Activated naive CD8-positive, alpha-beta T cell treated with anti-CD3 and anti-CD28 coated beads, Interleukin-2, amount 50 U/mL, for 24 hours (primary cell): Measurements from ENCODE around the gene MOB3A.
A peak's percentile ranks its signal among the peaks of the same experiment; 100 is the strongest.
"Not testable (repeated sequence)": the region's sequence is repeated elsewhere in the genome, so short reads cannot be mapped to it uniquely, and the experiment has no call there.

Source experiments
- ATAC-seq: fragments of 150-1000 bp; cut with Tn5 transposase; one replicate; pipeline ENCODE4 v1.10.0; 2021
- DNase-seq: peaks from one replicate; pipeline ENCODE4 v3.0.0; 2021
- H3K27ac Mint-ChIP-seq: one replicate; pipeline ENCODE4 v1.8.0; 2021; ENCODE audit warnings: mild to moderate bottlenecking, mixed read lengths
- H3K27me3 Mint-ChIP-seq: one replicate; pipeline ENCODE4 v1.8.0; 2021; ENCODE audit warnings: mixed read lengths
- H3K36me3 Mint-ChIP-seq: one replicate; pipeline ENCODE4 v1.8.0; 2021; ENCODE audit warnings: low read depth, mixed read lengths
- H3K4me1 Mint-ChIP-seq: one replicate; pipeline ENCODE4 v1.8.0; 2021; ENCODE audit warnings: mixed read lengths
- H3K4me3 Mint-ChIP-seq: one replicate; pipeline ENCODE4 v1.8.0; 2021; ENCODE audit warnings: mild to moderate bottlenecking, moderate library complexity, mixed read lengths
- H3K9me3 Mint-ChIP-seq: one replicate; pipeline ENCODE4 v1.8.0; 2021; ENCODE audit warnings: mixed read lengths

Gene MOB3A

GRCh38 chr19:2038284-2039088 is 57.6 kb downstream of the MOB3A start:
- Mint-ChIP-seq H3K9me3 (no peaks in the 10 kb centered on the region), H3K36me3 (peaks cover 3% of the 10 kb centered on the region), H3K4me1 (peaks cover 13% of the 10 kb centered on the region), H3K4me3 (no peak overlapping the region), H3K27ac (no peak overlapping the region), H3K27me3 (no peaks in the 10 kb centered on the region)
- ATAC-seq (no peak), DNase-seq (no peak)

- Mint-ChIP-seq H3K4me1 (peaks cover 13% of the 10 kb centered on the region), H3K36me3 (peaks cover 3% of the 10 kb centered on the region), H3K4me3 (no peak overlapping the region), H3K27me3 (no peaks in the 10 kb centered on the region), H3K27ac (no peak overlapping the region), H3K9me3 (no peaks in the 10 kb centered on the region)
- DNase-seq (no peak), ATAC-seq (no peak)
These were observed 58.4 kb downstream of the MOB3A start for GRCh38 chr19:2037651-2038255.

GRCh38 chr19:2036424-2036823 is 59.7 kb downstream of the MOB3A start:
- no peak overlapping the region for H3K27ac Mint-ChIP-seq

GRCh38 chr19:2035590-2035991 is 60.5 kb downstream of the MOB3A start:
- Mint-ChIP-seq H3K27me3 (no peaks in the 10 kb centered on the region), H3K27ac (no peak overlapping the region), H3K4me1 (peaks cover 15% of the 10 kb centered on the region), H3K36me3 (no peaks in the 10 kb centered on the region), H3K9me3 (no peaks in the 10 kb centered on the region), H3K4me3 (no peak overlapping the region)
- ATAC-seq, result no peak
- no peak for DNase-seq

More at GRCh38 chr19:2036424-2036823, 59.7 kb downstream of the MOB3A start:
- DNase-seq (no peak), ATAC-seq (no peak)
- H3K36me3 Mint-ChIP-seq, result peaks cover 3% of the 10 kb centered on the region
- no peak overlapping the region for H3K4me3 Mint-ChIP-seq
- no peaks in the 10 kb centered on the region for H3K9me3 Mint-ChIP-seq
- H3K4me1 Mint-ChIP-seq, result peaks cover 20% of the 10 kb centered on the region
- H3K27me3 Mint-ChIP-seq, result no peaks in the 10 kb centered on the region

GRCh38 chr19:2034729-2035589 is 61.2 kb downstream of the MOB3A start:
- ATAC-seq, result peak; percentile 26
- H3K36me3 Mint-ChIP-seq, result no peaks in the 10 kb centered on the region
- H3K27ac Mint-ChIP-seq, result no peak overlapping the region
- H3K9me3 Mint-ChIP-seq, result no peaks in the 10 kb centered on the region
- DNase-seq, result peak; percentile 70
- no peak overlapping the region for H3K4me3 Mint-ChIP-seq
- H3K4me1 Mint-ChIP-seq, result peaks cover 15% of the 10 kb centered on the region
- no peaks in the 10 kb centered on the region for H3K27me3 Mint-ChIP-seq

GRCh38 chr19:2034253-2034652 is 61.9 kb downstream of the MOB3A start:
- H3K27me3 Mint-ChIP-seq, H3K36me3 Mint-ChIP-seq, H3K27ac Mint-ChIP-seq: not testable (repeated sequence)

GRCh38 chr19:2033825-2034159 is 62.3 kb downstream of the MOB3A start:
- DNase-seq (no peak), ATAC-seq (no peak)
- H3K4me1 Mint-ChIP-seq, result peaks cover 15% of the 10 kb centered on the region
- no peaks in the 10 kb centered on the region for H3K27me3 Mint-ChIP-seq
- no peak overlapping the region for H3K4me3 Mint-ChIP-seq
- no peak overlapping the region for H3K27ac Mint-ChIP-seq
- no peaks in the 10 kb centered on the region for H3K36me3 Mint-ChIP-seq
- H3K9me3 Mint-ChIP-seq, result no peaks in the 10 kb centered on the region

More at GRCh38 chr19:2034253-2034652, 61.9 kb downstream of the MOB3A start:
- H3K9me3 Mint-ChIP-seq, H3K4me3 Mint-ChIP-seq, ATAC-seq, DNase-seq: not testable (repeated sequence)
- H3K4me1 Mint-ChIP-seq, result peaks cover 15% of the 10 kb centered on the region

- H3K4me3 Mint-ChIP-seq, result no peak overlapping the region
- H3K27me3 Mint-ChIP-seq, result no peaks in the 10 kb centered on the region
- H3K27ac Mint-ChIP-seq, result no peak overlapping the region
- peaks cover 15% of the 10 kb centered on the region for H3K4me1 Mint-ChIP-seq
- H3K9me3 Mint-ChIP-seq, result no peaks in the 10 kb centered on the region
- no peaks in the 10 kb centered on the region for H3K36me3 Mint-ChIP-seq
- DNase-seq (no peak), ATAC-seq (no peak)
These were observed 62.9 kb downstream of the MOB3A start for GRCh38 chr19:2033115-2033824.

- DNase-seq (peak; percentile 59), ATAC-seq (peak; percentile 55)
- Mint-ChIP-seq H3K27ac (peak overlapping the region; percentile 32), H3K4me1 (peaks cover 15% of the 10 kb centered on the region), H3K36me3 (no peaks in the 10 kb centered on the region), H3K4me3 (peak overlapping the region; percentile 41), H3K27me3 (no peaks in the 10 kb centered on the region), H3K9me3 (no peaks in the 10 kb centered on the region)
These were observed 63.7 kb downstream of the MOB3A start for GRCh38 chr19:2032296-2032941.

- no peak overlapping the region for H3K27ac Mint-ChIP-seq
- no peaks in the 10 kb centered on the region for H3K27me3 Mint-ChIP-seq
- peaks cover 7% of the 10 kb centered on the region for H3K4me1 Mint-ChIP-seq
- no peak for DNase-seq
- H3K4me3 Mint-ChIP-seq, result no peak overlapping the region
- no peaks in the 10 kb centered on the region for H3K9me3 Mint-ChIP-seq
- H3K36me3 Mint-ChIP-seq, result peaks cover 2% of the 10 kb centered on the region
- no peak for ATAC-seq
These were observed 68.8 kb downstream of the MOB3A start for GRCh38 chr19:2027361-2027760.

- Mint-ChIP-seq H3K27ac (no peak overlapping the region), H3K4me1 (peaks cover under 1% of the 10 kb centered on the region), H3K36me3 (peaks cover 2% of the 10 kb centered on the region), H3K9me3 (no peaks in the 10 kb centered on the region), H3K27me3 (no peaks in the 10 kb centered on the region), H3K4me3 (no peak overlapping the region)
- ATAC-seq (no peak), DNase-seq (no peak)
These were observed 69.4 kb downstream of the MOB3A start for GRCh38 chr19:2026770-2027169.

- H3K27ac Mint-ChIP-seq, result no peak overlapping the region
- no peak overlapping the region for H3K4me3 Mint-ChIP-seq
- no peaks in the 10 kb centered on the region for H3K9me3 Mint-ChIP-seq
- peaks cover 5% of the 10 kb centered on the region for H3K4me1 Mint-ChIP-seq
- ATAC-seq (no peak), DNase-seq (no peak)
- H3K27me3 Mint-ChIP-seq, result no peaks in the 10 kb centered on the region
- peaks cover 2% of the 10 kb centered on the region for H3K36me3 Mint-ChIP-seq
These were observed 73.8 kb downstream of the MOB3A start for GRCh38 chr19:2022289-2022688.

GRCh38 chr19:2021453-2022140 is 74.5 kb downstream of the MOB3A start:
- Mint-ChIP-seq H3K4me1 (peaks cover 8% of the 10 kb centered on the region), H3K4me3 (no peak overlapping the region), H3K27me3 (no peaks in the 10 kb centered on the region), H3K9me3 (no peaks in the 10 kb centered on the region), H3K27ac (no peak overlapping the region), H3K36me3 (peaks cover 2% of the 10 kb centered on the region)
- no peak for ATAC-seq
- DNase-seq, result no peak
